Mammary epithelial cell (primary cell): Measurements from ENCODE around the gene UMODL1.

Source experiments
- CTCF ChIP-seq, 2 donors: IDR thresholded peaks in 1 of 2; conservative IDR thresholded peaks in 1 of 2; 2 replicates each; pipeline ENCODE4 v1.5.1; 2011 to 2012; ENCODE audit warnings: inconsistent platforms in 2 of 2, low read length in 2 of 2, mild to moderate bottlenecking in 2 of 2, control low read depth in 1 of 2, low read depth in 1 of 2; ENCODE audit not compliant: insufficient read depth in 1 of 2; ENCODE audit errors: extremely low read depth in 1 of 2
- EZH2 ChIP-seq: IDR thresholded peaks from 2 replicates; pipeline ENCODE4 v1.6.1; 2012; ENCODE audit warnings: low read length, inconsistent platforms, borderline replicate concordance

GRCh38 chr21:42151948-42152220 lies 80.8 kb downstream of the UMODL1 start:
- no peak for TF ChIP-seq CTCF (conservative IDR thresholded peaks at IDR 0.05 in 1 of 2, IDR thresholded peaks at IDR 0.05 in 1 of 2; ENCODE audit: extremely low read depth in 1 of 2, insufficient read depth in 1 of 2, low read depth in 1 of 2, low read length in 2 of 2)
- no peak for TF ChIP-seq EZH2
